Progenitor cell of endocrine pancreas (in vitro differentiated cells): ENCODE measurements around the gene ERRFI1. TPM values are rescaled to one million over a fixed set of nuclear protein-coding genes. Genes with fewer than 3 reads are reported as not detected.

ENCODE experiments used
- DNase-seq: peaks from one replicate; pipeline ENCODE4 v3.0.0; 2021; ENCODE audit warnings: low spot score; ENCODE audit not compliant: unreplicated experiment
- H3K27ac Mint-ChIP-seq: 2 replicates; pipeline ENCODE4 v1.8.0; 2021; ENCODE audit warnings: mild to moderate bottlenecking, moderate library complexity, mixed read lengths
- H3K27me3 Mint-ChIP-seq: 2 replicates; pipeline ENCODE4 v1.8.0; 2021; ENCODE audit warnings: mixed read lengths
- H3K36me3 Mint-ChIP-seq: 2 replicates; pipeline ENCODE4 v1.8.0; 2022; ENCODE audit warnings: mixed read lengths; ENCODE audit not compliant: insufficient read depth
- H3K4me1 Mint-ChIP-seq: 2 replicates; pipeline ENCODE4 v1.8.0; 2021; ENCODE audit warnings: low read depth, mixed read lengths
- H3K4me3 Mint-ChIP-seq: 2 replicates; pipeline ENCODE4 v1.8.0; 2021; ENCODE audit warnings: low read depth, mild to moderate bottlenecking, moderate library complexity, mixed read lengths
- H3K9me3 Mint-ChIP-seq: 2 replicates; pipeline ENCODE4 v1.8.0; 2021; ENCODE audit warnings: low read depth, mixed read lengths
- CTCF ChIP-seq: fragments of 200-600 bp; sonication (generic); IDR thresholded peaks from one replicate; pipeline ENCODE4 v1.5.0; 2021; ENCODE audit warnings: antibody characterized with exemption, mild to moderate bottlenecking; ENCODE audit not compliant: unreplicated experiment
- total RNA-seq: library from RNA; stranded (reverse); gene quantifications from 2 replicates; pipeline ENCODE4 v1.2.1, GENCODE V29; 2021

ERRFI1 gene
- total RNA-seq, 1 donor from 2014 or later = 138 TPM

- Mint-ChIP-seq H3K4me3 (no peak overlapping the region), H3K4me1 (no peaks in the 10 kb centered on the region), H3K9me3 (peaks cover 3% of the 10 kb centered on the region), H3K27ac (no peak overlapping the region), H3K27me3 (no peaks in the 10 kb centered on the region), H3K36me3 (peaks cover 13% of the 10 kb centered on the region)
- TF ChIP-seq CTCF = no peak
- DNase-seq = no peak
Measured at GRCh38 chr1:7994827-7995226, 31.3 kb downstream of the ERRFI1 start.

- DNase-seq = no peak
- no peak overlapping the region for H3K4me3 Mint-ChIP-seq
- TF ChIP-seq CTCF = no peak
- H3K27me3 Mint-ChIP-seq = no peaks in the 10 kb centered on the region
- H3K27ac Mint-ChIP-seq = no peak overlapping the region
- peaks cover 3% of the 10 kb centered on the region for H3K9me3 Mint-ChIP-seq
- peaks cover 4% of the 10 kb centered on the region for H3K4me1 Mint-ChIP-seq
- peaks cover 13% of the 10 kb centered on the region for H3K36me3 Mint-ChIP-seq
Measured at GRCh38 chr1:7993593-7994479, 32.3 kb downstream of the ERRFI1 start.

- peaks cover 2% of the 10 kb centered on the region for H3K9me3 Mint-ChIP-seq
- no peak overlapping the region for H3K27ac Mint-ChIP-seq
- no peak for TF ChIP-seq CTCF
- H3K4me3 Mint-ChIP-seq = no peak overlapping the region
- H3K27me3 Mint-ChIP-seq = no peaks in the 10 kb centered on the region
- peaks cover 4% of the 10 kb centered on the region for H3K4me1 Mint-ChIP-seq
- H3K36me3 Mint-ChIP-seq = peaks cover 12% of the 10 kb centered on the region
- DNase-seq = no peak
Measured at GRCh38 chr1:7992885-7993284, 33.2 kb downstream of the ERRFI1 start.

GRCh38 chr1:7991504-7992440 lies 34.3 kb downstream of the ERRFI1 start:
- no peak for DNase-seq
- Mint-ChIP-seq H3K4me3 (no peak overlapping the region), H3K36me3 (peaks cover 7% of the 10 kb centered on the region), H3K27ac (no peak overlapping the region), H3K9me3 (no peaks in the 10 kb centered on the region), H3K4me1 (peaks cover 4% of the 10 kb centered on the region), H3K27me3 (no peaks in the 10 kb centered on the region)
- TF ChIP-seq CTCF = no peak

- H3K27ac Mint-ChIP-seq = no peak overlapping the region
Measured at GRCh38 chr1:7989762-7990428, 36.2 kb downstream of the ERRFI1 start.

More at GRCh38 chr1:7989762-7990428, 36.2 kb downstream of the ERRFI1 start:
- TF ChIP-seq CTCF = no peak
- peaks cover 4% of the 10 kb centered on the region for H3K4me1 Mint-ChIP-seq
- no peaks in the 10 kb centered on the region for H3K9me3 Mint-ChIP-seq
- no peak overlapping the region for H3K4me3 Mint-ChIP-seq
- no peak for DNase-seq
- no peaks in the 10 kb centered on the region for H3K27me3 Mint-ChIP-seq
- peaks cover 17% of the 10 kb centered on the region for H3K36me3 Mint-ChIP-seq
